ENCODE data around the gene DNAI2.

- TF ChIP-seq CTCF (IDR thresholded peaks at IDR 0.05), result no peak
- no peak for TF ChIP-seq POLR2A (IDR thresholded peaks at IDR 0.05)
- TF ChIP-seq EP300 (IDR thresholded peaks at IDR 0.05), result no peak
- TF ChIP-seq POLR2AphosphoS5 (IDR thresholded peaks at IDR 0.05), result no peak
These were observed 13.5 kb upstream of the DNAI2 start for GRCh38 chr17:74260525-74260850.

All from upper lobe of left lung (tissue), 4 donors.